HG02870 (cell line): ENCODE data around the gene PEBP1.
A peak's percentile ranks its signal among the peaks of the same experiment; 100 is the strongest.
"Not testable (repeated sequence)": the region's sequence is repeated elsewhere in the genome, so short reads cannot be mapped to it uniquely, and the experiment has no call there.

ENCODE experiments used
- ATAC-seq: cut with Tn5 transposase; IDR thresholded peaks from one replicate; pipeline ENCODE4 v1.9.1; 2021; ENCODE audit warnings: mild to moderate bottlenecking, moderate library complexity; ENCODE audit not compliant: unreplicated experiment

PEBP1 gene

GRCh38 chr12:118129436-118129835, 6.5 kb upstream of the PEBP1 start:
- not testable (repeated sequence) for ATAC-seq

- ATAC-seq: peak; percentile 40
These were observed 657 bp downstream of the PEBP1 start for GRCh38 chr12:118136559-118137003.

DNA sequence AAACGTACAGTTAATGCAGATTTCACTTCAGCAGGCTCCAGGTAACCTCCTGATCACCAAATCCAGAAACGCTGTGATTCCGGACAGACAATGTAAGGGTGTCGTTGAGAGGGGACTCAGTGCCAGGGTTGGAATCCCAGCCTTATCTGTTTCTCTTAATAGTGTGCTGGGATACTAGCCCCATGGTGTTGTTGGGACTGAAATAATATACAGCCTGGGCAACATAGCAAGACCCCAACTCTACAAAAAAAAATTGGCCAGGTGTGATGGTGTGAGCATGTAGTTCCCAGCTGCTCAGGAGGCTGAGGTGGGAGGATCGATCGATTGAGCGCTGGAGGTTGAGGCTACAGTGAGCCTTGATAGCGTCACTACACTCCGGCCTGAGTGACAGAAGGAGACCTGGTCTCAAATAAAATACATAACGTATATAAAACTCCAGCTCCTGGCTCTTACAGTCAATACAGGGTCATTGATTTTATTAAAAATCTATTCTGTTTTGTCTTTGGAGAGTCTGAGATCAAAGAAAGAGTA, 1.3 kb downstream of the PEBP1 start:
- no peak for ATAC-seq

- ATAC-seq: no peak
These were observed 4.9 kb downstream of the PEBP1 start for GRCh38 chr12:118140825-118141224.

DNA sequence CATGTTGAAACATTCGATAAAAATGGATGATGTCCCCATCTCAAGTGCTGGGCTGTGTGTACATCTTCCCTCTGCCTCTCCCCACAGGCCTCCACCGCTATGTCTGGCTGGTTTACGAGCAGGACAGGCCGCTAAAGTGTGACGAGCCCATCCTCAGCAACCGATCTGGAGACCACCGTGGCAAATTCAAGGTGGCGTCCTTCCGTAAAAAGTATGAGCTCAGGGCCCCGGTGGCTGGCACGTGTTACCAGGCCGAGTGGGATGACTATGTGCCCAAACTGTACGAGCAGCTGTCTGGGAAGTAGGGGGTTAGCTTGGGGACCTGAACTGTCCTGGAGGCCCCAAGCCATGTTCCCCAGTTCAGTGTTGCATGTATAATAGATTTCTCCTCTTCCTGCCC, 8.6 kb downstream of the PEBP1 start:
- ATAC-seq: no peak

GRCh38 chr12:118145113-118145797, 9.3 kb downstream of the PEBP1 start:
- ATAC-seq: peak; percentile 87

GRCh38 chr12:118145798-118146156, 9.9 kb downstream of the PEBP1 start:
- ATAC-seq: peak; percentile 6

GRCh38 chr12:118148287-118148686, 12.4 kb downstream of the PEBP1 start:
- ATAC-seq: no peak

GRCh38 chr12:118150625-118151024, 14.7 kb downstream of the PEBP1 start:
- no peak for ATAC-seq

DNA sequence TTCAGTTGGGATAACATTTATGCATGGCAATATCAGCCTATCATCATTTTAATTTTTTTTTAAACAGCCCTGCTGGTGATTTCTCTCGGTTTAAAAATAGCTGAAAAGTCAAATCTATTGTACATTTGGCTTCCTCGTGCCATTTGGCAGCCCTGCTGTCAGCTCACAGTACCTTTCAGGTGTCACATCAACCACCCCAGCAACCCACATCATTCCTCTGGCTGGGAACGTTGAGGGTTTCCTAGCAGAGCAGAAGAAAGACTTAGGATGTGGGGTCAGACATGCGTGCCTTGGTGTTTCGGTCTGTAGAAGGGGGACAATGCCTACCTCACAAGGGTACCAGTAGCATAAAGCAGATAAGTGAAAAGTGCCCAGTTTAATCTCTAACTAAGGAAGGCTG, 15.8 kb downstream of the PEBP1 start:
- ATAC-seq: no peak

DNA sequence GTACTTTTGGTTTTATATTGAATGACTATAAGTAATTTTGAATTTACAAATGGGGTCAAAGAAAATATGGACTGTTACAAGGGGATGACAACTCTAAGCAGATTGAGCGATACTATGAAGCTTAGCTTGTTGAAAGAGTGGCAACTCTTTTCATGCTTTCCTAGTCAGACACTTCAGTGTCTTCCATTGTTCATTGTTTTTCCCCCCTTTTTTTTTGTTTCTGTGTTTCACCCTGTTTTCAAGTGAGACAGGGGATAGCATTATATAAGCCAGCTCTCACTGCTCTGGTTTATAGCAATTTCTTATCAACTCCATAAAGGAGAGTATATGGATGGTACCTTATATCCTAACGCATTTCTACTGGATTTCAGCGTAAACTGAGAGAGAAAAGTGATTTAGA, 24.6 kb downstream of the PEBP1 start:
- ATAC-seq: no peak

DNA sequence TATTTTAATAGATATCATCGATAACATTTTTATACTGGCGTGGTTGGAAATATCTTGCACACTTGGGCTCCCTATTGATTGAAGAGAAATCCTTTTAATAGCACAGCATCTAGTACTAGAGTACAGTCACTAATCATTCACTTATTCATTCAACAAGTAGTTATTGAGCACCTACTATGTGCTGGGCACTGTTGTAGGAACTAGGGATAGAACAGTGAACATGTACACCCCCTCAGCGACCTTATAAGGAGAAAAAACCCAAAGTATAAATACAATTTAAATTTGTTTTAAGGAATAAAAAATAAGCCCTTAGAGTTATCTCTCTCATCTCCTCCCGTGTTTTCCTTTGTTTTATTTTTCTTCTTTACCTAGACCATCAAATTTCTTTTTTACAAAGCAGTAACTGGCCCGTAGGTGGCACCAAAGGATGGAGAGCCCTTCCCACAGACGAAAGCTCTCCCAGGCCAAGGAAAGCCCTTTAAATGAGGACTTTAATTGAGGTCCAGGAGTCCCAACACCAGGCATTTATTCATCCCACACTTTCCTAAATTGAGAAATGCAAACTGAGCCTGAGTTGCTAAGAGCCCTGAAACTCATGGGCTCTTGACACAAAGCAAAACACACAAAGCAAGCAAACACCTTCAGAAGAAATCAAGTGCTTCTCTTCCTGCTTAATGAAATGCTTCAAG, 29.0 kb downstream of the PEBP1 start:
- ATAC-seq: no peak

DNA sequence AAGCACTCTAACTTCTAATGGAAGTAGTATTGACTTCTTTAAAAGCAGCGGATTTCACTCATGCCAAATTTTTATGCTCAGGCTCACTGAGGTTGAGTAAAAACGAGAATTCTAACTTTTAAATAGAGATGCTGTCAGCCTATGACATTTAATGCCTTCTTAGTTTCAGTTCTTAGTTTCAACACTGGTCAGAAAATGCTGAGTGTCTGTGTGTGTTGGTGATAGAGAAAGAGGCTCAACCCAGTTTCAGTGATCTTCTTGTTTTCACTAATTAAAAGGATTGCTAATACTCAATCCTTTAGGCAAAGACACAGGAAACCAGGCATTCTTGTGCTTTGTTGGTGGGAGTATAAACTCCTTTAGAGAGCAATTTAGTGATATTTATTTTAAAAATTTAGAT, 31.0 kb downstream of the PEBP1 start:
- ATAC-seq: peak; percentile 99

DNA sequence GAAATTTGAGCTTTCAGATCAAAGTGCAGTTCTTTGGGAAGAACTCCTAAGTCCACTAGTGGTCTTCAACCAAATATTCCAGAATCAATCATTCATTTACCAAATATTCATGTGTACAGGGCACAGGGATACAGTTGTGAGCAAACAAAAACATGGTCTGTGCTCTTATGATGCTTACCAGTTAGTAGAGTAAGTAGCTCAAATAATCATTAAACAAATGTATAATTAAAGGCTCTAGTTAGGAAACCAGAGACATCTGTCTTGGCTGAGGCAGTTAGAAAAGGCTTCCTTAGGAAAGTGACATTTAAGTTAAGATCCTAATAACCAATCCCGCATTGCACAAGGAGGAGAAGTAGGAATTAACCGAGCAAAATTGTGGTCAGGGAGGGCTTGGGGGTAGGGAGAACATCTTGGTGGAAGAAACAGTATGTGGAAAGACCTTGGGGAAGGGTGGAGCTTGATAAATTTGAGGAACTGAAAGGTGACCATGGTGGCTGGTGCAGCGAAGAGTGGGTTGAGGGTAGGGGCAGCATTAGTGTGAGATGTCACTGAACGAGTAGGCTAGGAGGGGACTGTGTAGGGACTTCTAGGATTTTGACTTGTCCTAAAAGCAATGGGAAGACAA, 40.0 kb downstream of the PEBP1 start:
- peak; percentile 86 for ATAC-seq

DNA sequence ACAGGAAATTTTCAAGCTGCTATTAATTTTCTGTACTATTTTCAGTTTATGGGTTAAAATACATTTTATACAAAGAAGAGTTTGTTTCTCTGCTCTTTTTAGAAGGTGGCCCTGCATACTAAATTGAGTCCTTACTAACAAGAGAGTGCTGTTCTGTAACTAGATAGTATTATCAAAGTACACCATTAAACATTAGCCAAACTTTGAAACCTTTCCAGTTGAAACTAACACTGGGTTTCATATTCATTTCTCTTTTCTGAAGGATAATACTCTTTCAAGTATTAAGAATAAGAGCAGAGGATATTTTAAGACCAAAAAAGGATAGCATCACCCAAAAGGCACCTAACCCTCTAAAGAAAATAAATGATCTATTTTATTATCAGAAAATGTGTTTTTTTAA, 47.2 kb downstream of the PEBP1 start:
- ATAC-seq: no peak

GRCh38 chr12:118183711-118184110, 47.8 kb downstream of the PEBP1 start:
- no peak for ATAC-seq

DNA sequence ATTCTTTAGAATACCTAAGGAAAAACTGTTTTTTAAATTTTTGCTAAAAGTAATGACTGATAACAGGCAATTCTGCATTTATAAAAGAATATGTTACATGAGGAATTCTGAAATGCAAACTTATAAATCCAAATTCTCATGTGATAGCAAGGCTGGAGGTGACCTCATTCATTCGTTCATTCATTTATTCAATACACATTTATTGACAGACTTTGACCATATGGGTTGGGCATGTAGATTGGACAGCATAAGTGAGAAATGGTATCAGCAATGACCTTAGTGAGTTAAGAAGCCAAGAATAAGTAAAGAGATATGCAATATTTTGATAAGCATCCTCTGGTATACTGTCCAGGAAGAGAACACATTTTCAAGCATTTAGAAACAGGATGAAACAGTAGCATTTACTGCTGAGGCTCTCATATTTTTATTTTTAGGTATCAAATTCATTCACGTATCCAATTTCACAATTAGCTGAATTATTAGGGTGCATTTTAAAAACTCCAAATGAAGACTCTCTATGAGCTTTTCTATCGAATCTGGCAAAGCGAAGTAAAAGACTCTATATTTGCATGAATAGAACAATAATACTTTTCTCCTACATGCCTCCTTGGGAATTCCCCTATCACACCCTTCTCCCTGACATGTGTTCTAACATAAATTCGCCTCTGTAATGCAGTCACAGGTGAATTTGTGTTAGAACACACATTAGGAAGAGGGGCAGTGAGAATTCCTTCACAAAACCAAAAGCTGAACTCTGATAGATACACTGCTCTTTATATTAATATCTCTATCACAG, 49.9 kb downstream of the PEBP1 start:
- ATAC-seq: no peak

DNA sequence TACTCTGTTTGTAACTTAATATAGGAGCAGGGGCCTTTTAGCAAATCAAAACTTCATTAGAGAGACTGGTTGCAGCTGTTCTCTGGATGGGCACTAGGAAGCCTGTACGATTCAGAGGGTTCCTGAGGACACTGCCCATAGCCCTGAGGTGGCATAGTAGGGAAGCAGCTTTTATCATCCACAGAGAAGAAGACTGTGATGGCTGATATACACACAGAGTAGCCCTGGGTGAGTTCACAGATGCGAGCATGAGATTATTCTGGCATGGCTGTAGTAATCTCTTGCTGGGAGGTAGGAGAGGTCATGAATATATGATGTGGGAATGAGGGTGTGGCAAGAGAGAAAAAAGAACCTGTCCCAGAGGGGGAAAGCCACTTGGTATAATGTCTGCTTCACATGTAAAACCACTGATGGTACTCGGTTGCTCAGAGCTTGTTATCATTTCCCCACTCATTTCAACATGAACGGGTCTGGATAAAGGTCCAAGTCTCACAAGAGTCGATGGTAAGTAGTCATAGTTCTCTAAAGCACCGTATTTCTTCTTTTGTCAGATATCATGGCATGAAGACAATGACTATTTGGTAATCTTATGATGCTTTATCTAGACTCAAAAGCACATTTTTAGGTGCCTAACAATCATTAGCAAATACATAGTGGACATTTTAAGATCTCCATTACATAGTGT, 52.0 kb downstream of the PEBP1 start:
- no peak for ATAC-seq

DNA sequence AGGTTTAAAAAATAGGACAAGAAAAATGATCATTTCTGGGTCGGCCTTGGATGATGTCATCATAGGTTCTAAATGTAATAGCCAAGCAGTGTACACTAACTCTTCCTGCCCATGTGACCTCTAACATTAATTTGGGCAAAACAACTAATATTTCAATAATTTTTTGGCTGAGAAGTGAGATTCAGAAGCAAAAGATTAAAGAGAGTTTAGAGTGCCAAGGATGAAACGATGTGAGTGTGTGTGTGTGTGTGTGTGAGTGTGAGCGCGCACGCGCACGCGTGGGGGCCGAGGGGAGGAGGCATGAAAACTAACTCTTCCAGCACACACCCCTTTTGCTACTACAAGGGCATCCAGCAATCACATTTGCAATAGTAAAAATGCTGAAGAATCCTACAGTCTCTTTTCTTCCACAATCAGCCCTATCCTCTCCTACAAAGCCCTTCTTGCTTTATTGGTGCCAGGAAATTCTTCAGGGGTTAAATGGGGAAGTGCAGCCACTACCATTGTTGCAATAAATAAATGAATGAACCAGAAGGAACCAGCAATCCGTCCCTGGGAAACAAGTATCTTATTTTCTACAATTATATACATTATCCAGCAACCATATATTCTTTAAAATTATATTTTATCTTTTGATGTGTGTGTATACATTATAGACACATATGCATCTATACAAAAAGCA, 52.9 kb downstream of the PEBP1 start:
- no peak for ATAC-seq

DNA sequence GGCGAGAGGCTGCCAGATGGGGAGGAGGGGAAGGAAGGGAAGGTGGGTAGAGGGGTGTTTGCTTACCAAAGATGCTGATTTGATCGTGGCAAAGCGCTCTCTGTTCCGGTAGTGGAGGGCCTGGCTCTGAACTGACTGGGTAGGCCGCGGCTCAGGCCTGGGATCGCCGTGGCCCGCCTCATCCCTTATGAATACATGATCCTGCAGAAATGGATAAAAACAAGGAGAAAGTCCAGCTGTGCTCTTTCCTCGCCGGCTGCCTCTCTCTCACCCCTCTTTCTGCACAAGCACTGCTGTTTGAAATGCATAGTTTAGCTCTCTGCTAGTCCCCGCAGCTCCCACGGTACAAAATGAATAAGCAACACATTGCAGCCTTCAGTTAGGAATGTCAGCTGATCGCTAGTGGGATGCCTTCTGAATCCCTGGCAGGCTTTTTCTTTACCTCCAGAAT, 53.8 kb downstream of the PEBP1 start:
- ATAC-seq: no peak
